GM18498 (cell line): ENCODE measurements around the gene TUBA3C.

Experiments
- ATAC-seq: cut with Tn5 transposase; IDR thresholded peaks from one replicate; pipeline ENCODE4 v1.9.1; 2021; ENCODE audit warnings: mild to moderate bottlenecking, moderate library complexity; ENCODE audit not compliant: unreplicated experiment

The TUBA3C gene

GRCh38 chr13:19169496-19169895 is 12.1 kb downstream of the TUBA3C start:
- no peak for ATAC-seq

DNA sequence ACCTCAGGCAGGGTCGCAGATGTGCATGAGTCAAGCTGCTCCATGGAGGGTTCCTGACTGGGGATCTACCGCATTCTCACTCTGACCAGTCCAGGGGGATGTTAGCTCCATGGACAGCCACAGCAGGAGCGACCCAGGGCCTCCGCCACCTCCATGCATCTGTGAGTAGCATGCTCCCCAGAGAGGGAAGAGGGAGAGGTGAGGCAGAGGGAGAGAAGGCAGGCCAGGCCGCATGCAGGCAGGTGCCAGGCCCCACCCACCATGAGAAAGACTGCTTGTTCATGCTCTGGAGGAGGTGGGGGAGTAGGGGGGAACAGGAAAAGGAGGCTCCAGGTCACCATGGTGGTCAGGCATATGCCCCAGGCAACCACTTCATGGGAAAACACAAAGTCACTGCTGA is 20.3 kb downstream of the TUBA3C start:
- no peak for ATAC-seq

DNA sequence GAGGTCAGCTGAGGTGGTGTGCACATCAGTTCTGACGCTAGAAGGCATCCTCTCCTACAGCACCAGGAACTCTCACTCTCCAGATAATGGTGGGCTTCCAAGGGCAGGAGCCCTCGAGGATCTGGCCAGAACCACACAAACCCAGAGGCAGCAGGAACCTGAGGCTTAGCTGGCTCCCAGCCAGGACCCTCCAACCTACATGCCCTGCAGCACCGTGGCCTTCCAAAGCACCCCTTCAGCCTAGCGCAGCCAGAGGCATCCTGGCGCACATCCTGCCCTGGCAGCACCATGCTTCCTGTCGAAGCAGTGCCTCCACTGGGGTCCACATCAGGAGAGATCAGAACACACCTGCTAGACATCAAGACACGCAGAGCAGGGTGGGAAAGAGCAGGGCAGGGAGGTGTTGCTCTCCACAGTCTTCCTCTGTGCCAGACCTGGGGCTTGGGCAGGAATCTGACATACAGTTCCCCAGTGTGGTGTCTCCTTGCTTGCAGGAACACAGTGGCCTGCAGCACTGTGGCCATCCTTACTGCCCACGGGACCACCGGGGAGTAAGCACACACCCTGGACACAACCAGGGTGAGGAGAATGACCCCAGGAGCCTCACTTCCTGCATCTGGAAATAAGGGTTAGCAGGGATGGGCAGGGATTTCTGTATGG is 21.7 kb downstream of the TUBA3C start:
- ATAC-seq: no peak

GRCh38 chr13:19159181-19159580 is 22.4 kb downstream of the TUBA3C start:
- ATAC-seq: no peak

DNA sequence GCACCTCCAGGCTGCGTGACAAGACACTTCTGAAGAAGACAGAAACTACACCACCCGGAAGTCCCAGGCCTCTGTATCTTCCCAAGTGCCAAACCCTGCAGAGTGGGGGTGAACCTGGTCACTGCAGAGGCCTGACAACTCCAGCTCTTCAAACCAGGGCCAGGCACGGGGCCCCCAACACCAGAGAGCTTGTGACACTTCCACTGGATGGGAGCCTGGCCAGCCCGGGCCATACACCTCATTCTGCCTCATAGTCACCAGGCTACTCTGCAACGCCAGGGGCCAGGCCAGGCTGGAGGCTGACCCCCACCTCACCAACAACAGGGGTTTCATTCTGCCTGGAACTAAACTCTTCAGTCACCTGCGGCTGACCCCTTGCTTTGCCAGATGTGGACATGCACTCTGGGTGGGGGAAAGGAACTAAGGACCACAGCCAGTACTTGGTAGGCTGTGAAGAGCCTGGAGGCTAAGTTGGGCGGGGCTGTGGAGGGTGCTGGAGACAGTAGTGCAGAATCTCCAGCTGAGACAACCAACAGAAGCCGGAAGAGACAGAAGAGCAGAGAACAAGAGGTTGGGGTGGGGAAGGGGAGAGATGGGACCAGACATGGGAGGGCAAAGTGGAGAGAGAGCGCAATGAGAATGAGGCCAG is 23.0 kb downstream of the TUBA3C start:
- ATAC-seq: no peak

GRCh38 chr13:19158006-19158405 is 23.6 kb downstream of the TUBA3C start:
- no peak for ATAC-seq

DNA sequence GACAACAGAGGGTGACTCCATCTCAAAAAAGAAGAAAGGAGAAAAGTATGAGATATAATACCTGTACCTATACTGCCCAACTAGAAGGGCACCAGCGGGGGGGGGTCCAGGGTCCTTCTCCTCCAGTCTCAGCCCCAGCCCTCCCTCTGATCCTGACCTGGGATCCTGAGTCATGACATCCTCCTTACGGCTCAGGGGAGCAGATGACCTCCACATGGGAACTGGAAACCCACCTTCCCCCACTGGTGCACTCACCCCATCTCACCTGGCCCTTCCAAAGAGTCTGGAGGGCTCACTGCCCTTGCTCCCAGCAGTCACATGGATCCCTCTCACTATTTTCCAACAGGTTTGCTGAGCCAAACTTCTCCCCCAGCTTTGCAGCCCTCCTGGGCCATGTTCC is 24.2 kb downstream of the TUBA3C start:
- no peak for ATAC-seq

DNA sequence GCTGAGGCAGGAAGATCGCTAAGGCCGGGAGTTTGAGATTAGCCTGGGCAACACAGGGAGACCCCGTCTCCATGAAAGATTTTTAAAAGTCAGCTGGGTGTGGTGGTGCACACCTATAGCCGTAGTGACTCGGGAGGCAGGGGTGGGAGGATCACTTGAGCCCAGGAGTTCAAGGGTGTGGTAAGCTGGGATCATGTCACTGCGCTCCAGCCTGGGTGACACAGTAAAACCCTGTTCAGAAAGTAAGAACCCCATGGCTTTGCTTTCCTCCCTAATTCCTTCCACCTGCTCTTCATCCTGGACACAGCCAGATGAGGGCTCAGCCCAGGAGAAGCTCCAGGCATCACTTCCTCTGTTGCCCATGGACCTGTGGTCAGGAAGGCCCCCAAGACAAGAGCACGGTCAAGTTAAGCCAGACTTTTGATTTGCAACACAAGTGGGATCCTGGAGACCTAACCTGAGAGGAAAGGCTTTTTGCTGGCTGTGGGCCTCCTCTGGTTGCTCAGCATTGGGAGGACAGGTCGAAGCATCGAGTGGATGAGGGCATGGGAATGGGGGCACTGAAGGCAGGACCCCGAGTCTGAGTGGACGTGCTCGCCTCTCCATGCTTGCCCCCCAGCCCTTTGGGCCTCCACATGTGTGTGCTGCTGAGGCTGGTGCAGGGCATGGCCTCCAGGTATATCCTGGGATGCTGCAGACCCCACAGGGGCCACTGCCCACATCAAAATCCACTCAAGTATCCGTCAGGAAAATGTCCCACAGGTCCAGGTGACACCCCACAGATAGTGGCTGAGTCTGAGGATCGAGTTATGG is 25.4 kb downstream of the TUBA3C start:
- no peak for ATAC-seq

DNA sequence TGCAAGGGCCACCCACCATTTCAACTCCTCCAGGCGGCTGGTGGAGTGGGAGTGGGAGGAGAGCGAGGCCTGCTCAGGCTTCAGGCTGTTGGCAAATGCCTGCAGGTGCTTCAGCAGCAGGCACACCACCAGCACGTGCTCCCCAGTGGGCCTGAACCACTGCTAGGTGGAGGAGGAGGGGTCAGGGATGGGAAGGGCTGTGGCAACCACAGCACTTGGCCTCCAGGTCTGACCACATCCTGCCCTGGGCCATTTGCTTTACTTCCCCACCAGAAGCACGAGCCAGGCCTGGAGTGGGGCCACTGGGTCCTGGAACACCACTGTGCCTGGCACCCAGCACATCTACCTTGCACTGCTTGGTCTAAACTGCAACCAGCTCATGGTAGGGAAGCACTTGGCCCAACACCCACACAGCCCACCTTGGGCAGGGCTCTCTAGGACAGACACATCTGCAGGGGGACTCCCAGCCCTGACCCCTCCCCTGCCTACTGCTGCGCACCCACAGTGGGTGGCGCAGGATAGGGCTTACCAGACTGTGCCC is 26.2 kb downstream of the TUBA3C start:
- no peak for ATAC-seq

- no peak for ATAC-seq
These were observed 26.8 kb downstream of the TUBA3C start for GRCh38 chr13:19154843-19155242.

DNA sequence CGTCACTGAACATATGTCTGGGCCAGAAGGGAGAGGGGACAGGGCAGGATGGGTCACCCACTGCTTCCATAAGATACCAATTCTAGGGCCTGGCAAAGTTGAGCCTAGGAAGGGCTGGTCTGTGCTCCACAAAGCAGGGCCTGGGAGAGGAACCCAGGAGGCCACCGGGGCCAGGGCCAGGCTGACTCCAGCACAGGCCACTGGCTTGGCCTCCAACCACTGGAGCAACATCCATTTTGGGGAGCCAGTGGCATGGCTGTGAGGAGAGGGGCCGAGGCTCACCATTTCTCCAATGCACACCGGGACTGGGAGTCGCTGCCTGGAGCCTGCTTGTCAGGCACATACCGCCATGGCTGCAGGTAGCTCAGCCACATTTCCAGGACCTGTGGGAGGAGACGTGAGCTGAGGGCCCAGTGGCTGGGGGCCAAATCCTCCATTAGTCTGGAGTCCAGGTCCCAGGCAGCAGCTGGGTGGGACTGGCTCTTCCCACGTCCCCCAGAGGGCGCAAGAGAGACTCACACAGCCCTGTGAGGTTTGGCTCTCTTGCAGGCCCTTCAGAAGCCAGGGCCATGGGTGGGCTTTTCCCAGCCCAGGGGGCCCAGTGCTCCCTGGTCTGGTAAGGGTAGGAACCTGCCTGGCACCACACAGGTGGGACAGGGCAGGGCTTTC is 27.7 kb downstream of the TUBA3C start:
- no peak for ATAC-seq

- no peak for ATAC-seq
These were observed 29.2 kb downstream of the TUBA3C start for GRCh38 chr13:19152403-19152802.

DNA sequence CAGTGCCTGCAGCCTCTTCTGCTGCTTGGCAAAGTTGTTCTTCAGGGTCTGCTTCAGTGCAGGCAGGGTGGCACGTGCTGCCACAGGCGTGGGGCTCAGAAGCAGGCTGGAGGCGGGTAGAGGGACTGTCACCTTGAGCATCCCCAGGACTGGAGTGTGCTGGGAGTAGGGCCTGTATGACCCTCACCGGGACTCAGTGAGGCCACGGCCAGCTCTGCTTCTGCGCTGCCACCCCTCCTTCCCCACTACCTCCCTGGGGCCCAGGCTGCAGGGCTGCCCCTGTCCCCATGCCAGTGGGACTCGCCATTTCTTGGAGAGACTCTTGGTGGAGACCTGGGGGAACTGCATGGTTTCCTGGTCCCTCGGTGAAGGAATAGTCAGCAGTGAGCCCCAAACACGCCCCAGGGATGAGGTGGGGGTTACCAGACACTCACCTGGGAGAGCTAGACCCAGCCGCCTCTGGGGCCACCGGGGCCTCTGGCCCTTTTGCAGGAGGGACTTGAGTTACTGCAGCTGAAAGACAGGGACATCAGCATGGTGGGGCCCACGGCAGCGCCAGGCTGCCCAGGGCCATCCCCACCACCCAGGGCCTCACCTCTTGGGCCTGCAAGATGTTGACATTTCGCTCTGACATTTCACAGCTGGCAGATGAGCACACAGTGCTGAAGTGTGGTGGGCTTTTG is 29.9 kb downstream of the TUBA3C start:
- ATAC-seq: no peak

- no peak for ATAC-seq
These were observed 30.9 kb downstream of the TUBA3C start for GRCh38 chr13:19150712-19151228.

- ATAC-seq: no peak
These were observed 31.4 kb downstream of the TUBA3C start for GRCh38 chr13:19150226-19150625.

GRCh38 chr13:19148561-19148960 is 33.1 kb downstream of the TUBA3C start:
- no peak for ATAC-seq
